Body of pancreas (tissue), 4 donors: ENCODE results near the gene SCNN1A.

Experiments used
- POLR2A ChIP-seq, 3 donors: fragments of 450-650 bp; IDR thresholded peaks; one replicate each; pipeline ENCODE4 v1.6.1; 2016; ENCODE audit warnings: antibody characterized with exemption in 3 of 3, mild to moderate bottlenecking in 2 of 3
- TF ChIP-seq, protein P1 (sequence below), 7 experiments: fragments of 450-650 bp in 4 of 7; fragments of 200-600 bp in 3 of 7; sonication (generic) in 3 of 7; IDR thresholded peaks; one replicate each; pipeline ENCODE4 v1.5.1; 2016 to 2019; ENCODE audit warnings: antibody characterized with exemption in 7 of 7

DNA sequence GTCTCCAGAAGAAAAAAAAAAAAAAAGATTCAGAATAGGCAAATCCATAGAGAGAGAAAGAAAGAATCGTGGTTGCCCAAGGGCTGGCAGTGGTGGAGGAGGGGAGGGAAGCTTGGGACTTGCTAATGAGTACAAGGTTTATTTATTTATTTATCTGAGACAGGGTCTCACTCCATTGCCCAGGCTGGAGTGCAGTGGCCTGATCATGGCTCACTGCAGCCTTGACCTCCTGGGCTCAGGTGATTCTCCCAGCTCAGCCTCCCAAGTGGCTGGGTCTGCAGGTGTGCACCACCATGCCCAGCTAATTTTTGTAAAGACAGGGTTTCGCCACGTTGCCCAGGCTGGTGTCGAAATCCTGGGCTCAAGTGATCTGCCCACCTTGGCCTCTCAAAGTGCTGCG is 23.7 kb downstream of the SCNN1A start:
- TF ChIP-seq, protein P1, sequence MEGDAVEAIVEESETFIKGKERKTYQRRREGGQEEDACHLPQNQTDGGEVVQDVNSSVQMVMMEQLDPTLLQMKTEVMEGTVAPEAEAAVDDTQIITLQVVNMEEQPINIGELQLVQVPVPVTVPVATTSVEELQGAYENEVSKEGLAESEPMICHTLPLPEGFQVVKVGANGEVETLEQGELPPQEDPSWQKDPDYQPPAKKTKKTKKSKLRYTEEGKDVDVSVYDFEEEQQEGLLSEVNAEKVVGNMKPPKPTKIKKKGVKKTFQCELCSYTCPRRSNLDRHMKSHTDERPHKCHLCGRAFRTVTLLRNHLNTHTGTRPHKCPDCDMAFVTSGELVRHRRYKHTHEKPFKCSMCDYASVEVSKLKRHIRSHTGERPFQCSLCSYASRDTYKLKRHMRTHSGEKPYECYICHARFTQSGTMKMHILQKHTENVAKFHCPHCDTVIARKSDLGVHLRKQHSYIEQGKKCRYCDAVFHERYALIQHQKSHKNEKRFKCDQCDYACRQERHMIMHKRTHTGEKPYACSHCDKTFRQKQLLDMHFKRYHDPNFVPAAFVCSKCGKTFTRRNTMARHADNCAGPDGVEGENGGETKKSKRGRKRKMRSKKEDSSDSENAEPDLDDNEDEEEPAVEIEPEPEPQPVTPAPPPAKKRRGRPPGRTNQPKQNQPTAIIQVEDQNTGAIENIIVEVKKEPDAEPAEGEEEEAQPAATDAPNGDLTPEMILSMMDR (IDR thresholded peaks at IDR 0.05) = no peak
- no peak for TF ChIP-seq POLR2A (IDR thresholded peaks at IDR 0.05)
